ENCODE data around the gene LRMDA. TPM values are rescaled to one million over a fixed set of nuclear protein-coding genes. Genes with fewer than 3 reads are reported as not detected.

The LRMDA gene
- total RNA-seq, 2 donors from 2014 or later, result 12.2 to 25.4 TPM

DNA sequence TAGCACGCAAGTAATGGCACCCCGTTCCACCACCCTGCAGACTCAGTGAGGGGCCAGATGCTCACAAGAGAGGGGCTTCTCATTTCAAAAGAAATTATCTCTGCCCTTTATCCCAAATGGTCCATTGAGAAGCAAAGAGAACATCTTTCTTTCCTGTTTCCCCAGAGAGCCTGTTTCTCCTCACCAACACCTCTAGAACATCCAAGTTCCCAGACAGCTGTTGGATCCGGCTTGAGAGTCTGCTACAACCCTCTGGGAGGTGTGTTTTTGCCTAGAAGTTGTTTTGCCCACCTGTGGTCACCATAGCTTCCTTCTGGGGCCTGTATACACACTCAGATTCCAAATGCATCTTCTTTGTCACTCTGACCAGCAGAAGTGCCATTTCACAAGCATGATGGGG, 637.4 kb downstream of the LRMDA start:
- H3K36me3 ChIP-seq (replicated peaks in 1 of 2; ENCODE audit: insufficient read depth in 1 of 2, low read depth in 2 of 2), result no peaks in the 10 kb centered on the region
- ATAC-seq (no peak), DNase-seq (no peak)
- H3K27me3 ChIP-seq, result no peaks in the 10 kb centered on the region
- no peaks in the 10 kb centered on the region for H3K9me3 ChIP-seq
- no peaks in the 10 kb centered on the region for H3K4me1 ChIP-seq
- 96 to 100% methylated on average over 3 of the region's 3 CpGs for WGBS, 2 donors
- H3K27ac ChIP-seq, result no peak overlapping the region
- intact Hi-C loops (cut with DNase I), result no loop called here
- no peak for TF ChIP-seq CTCF (IDR thresholded peaks at IDR 0.05)
- no peak for TF ChIP-seq POLR2A (IDR thresholded peaks at IDR 0.05)
- no peak overlapping the region for H3K4me3 ChIP-seq

GRCh38 chr10:76070916-76071315, 639.5 kb downstream of the LRMDA start:
- Histone ChIP-seq H3K9me3 (no peaks in the 10 kb centered on the region), H3K27me3 (no peaks in the 10 kb centered on the region), H3K36me3 (replicated peaks in 1 of 2; ENCODE audit: insufficient read depth in 1 of 2, low read depth in 2 of 2) (no peaks in the 10 kb centered on the region), H3K4me1 (no peaks in the 10 kb centered on the region), H3K4me3 (no peak overlapping the region), H3K27ac (no peak overlapping the region)
- WGBS, 2 donors, result 94 to 96% methylated on average over 5 of the region's 5 CpGs
- intact Hi-C loops (cut with DNase I), result no loop called here
- no peak for DNase-seq
- TF ChIP-seq CTCF (IDR thresholded peaks at IDR 0.05), result no peak
- no peak for TF ChIP-seq POLR2A (IDR thresholded peaks at IDR 0.05)
- no peak for ATAC-seq

GRCh38 chr10:76071653-76072365, 640.4 kb downstream of the LRMDA start:
- DNase-seq, result no peak
- no peak for TF ChIP-seq POLR2A (IDR thresholded peaks at IDR 0.05)
- Histone ChIP-seq H3K27ac (no peak overlapping the region), H3K9me3 (no peaks in the 10 kb centered on the region), H3K27me3 (no peaks in the 10 kb centered on the region), H3K4me1 (no peaks in the 10 kb centered on the region), H3K4me3 (no peak overlapping the region), H3K36me3 (replicated peaks in 1 of 2; ENCODE audit: insufficient read depth in 1 of 2, low read depth in 2 of 2) (no peaks in the 10 kb centered on the region)
- ATAC-seq, result no peak
- intact Hi-C loops (cut with DNase I), result no loop called here
- WGBS, 2 donors, result 60 to 65% methylated on average over 5 of the region's 5 CpGs

DNA sequence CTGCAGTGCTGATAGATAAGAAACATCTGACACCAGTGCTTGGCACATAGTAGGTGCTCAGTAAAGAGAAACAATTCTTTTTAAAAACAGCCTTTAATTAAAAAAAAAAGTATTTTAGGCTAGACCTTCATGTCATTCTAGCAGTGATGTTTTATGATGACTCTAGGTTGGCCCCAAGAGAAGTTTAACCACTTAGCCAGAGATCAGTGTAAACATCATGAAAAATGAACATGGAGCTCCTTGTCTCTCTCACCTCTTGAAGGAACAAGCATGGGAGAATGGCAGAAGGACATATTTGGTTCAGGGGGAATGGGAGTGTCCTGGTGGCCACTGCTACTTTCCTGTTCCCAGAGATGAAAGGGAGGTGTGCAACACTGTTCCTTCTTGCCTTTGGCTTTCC, 641.0 kb downstream of the LRMDA start:
- intact Hi-C loops (cut with DNase I), result no loop called here
- no peaks in the 10 kb centered on the region for H3K27me3 ChIP-seq
- TF ChIP-seq CTCF (IDR thresholded peaks at IDR 0.05) (no peak), POLR2A (IDR thresholded peaks at IDR 0.05) (no peak)
- no peaks in the 10 kb centered on the region for H3K9me3 ChIP-seq
- no peak overlapping the region for H3K4me3 ChIP-seq
- H3K36me3 ChIP-seq (replicated peaks in 1 of 2; ENCODE audit: insufficient read depth in 1 of 2, low read depth in 2 of 2), result no peaks in the 10 kb centered on the region
- H3K27ac ChIP-seq, result no peak overlapping the region
- no peak for ATAC-seq
- DNase-seq, result no peak
- no peaks in the 10 kb centered on the region for H3K4me1 ChIP-seq

- Histone ChIP-seq H3K36me3 (replicated peaks in 1 of 2; ENCODE audit: insufficient read depth in 1 of 2, low read depth in 2 of 2) (no peaks in the 10 kb centered on the region), H3K27me3 (no peaks in the 10 kb centered on the region), H3K4me3 (no peak overlapping the region), H3K27ac (no peak overlapping the region), H3K9me3 (no peaks in the 10 kb centered on the region), H3K4me1 (no peaks in the 10 kb centered on the region)
- TF ChIP-seq CTCF (IDR thresholded peaks at IDR 0.05), result no peak
- no peak for TF ChIP-seq POLR2A (IDR thresholded peaks at IDR 0.05)
- DNase-seq, result no peak
- intact Hi-C loops (cut with DNase I), result no loop called here
- no peak for ATAC-seq
- 90 to 91% methylated on average over 2 of the region's 2 CpGs for WGBS, 2 donors
Observed at GRCh38 chr10:76073524-76073923, 642.1 kb downstream of the LRMDA start.

Measured in body of pancreas (tissue), 4 donors.